NCI-H146 treated with DMSO at 0.1 percent for 48 hours (cell line): ENCODE results near the gene CISH.

Source experiments
- DNase-seq: peaks from one replicate; lab custom pipeline; 2025; ENCODE audit not compliant: unreplicated experiment; lab: John Stamatoyannopoulos, UW

CISH gene

DNA sequence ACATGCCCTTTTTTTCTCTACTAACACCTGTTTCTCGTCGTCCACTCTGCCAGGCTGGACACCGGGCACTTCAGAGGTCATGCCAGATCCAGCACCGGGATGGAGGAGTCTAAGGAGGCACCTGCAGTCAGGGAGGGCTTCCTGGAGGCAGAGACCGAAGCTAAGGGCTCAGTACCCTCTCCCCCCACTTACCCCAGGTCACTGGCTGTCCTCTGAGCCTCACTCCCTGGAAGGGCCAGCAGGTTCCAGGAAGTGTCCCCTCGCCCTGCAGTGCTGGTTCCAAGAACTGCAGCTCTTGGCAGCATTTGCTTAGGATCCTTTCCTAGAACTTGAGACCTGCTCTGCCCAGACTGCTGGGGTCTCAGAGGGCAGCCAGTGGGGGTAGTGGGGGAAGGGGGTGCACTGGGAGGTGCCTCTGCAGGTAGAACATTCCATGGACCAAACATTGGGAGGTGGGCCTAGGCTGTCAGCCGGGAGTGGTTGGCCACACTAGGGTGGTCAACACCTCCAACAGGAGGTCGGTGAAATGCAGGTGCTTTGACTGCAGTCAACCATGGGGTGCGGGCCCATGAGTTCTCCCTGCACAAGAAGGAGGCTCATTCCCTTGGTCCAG lies 11.3 kb downstream of the CISH start:
- no peak for DNase-seq

DNA sequence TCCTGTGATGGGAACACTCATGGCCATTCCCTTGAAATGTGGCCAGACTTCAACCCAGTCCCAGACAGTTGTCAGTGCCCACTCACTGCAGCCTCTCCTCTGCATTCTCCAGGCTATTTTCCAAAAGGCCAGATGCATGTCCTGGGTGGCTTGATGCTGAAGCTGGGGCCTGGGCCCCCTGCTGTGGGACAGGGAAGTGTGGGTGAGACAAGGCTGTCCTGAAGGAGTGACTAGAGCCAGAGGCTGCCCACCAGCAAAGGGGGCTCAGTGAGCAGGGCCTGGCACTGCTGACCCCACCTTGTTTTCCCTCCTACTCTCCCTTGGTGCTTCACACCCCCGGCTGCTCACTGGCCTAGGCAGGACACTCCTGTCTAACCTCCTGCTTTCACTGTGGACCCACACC lies 11.9 kb downstream of the CISH start:
- no peak for DNase-seq

DNA sequence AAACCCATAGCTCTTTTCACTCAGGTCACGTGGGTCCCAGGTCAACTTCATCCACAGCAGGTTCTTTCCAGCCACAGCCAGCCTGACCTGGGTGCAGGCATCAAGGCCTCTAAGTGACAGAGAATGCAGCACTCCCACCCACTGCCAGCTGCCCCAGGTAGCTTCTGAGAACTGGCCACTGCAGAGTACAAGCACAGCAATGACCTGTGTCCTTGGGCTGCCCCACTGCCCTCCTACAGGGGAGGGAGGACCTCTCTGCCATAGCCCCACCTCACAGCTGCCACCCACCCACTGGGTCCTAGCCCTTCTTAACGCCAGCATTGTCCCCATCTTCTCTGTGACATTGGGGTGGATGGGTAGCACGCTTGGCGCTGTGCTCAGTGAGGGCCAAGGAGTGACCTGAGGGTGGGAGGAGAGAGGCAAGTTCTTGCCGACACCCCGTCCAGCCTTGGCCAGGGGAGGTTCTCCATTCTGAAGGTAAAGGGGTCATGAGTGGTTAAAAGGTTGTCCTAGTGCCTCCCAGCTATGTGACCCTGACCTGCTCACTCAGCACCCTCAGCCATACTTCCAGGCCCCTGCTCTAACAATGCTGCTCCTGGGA lies 12.4 kb downstream of the CISH start:
- DNase-seq, result no peak

DNA sequence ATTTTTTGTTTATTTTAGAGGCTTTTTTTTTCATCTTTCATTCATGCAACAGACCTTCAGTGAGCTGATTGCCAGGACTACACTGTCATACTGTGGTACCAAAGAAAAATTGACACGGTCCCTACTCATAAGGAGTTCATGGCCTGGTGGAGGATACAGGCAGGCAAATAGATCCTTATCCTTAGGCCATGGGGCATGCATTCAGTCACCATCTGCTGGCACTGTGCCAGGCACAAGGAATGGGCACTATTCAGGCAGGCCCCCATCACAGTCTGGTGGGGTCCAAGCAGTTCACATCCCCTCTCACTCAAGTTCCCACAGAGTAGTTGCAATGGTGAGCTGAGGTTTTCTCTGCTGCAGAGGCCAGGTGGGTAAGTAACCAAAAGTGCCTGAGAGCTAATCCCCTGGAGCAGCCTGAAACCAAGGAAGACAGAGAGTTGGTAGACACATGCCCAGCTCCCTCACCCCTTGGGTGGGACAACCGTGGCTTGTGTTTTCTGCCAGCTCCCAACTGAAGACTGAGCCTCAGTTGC lies 17.3 kb downstream of the CISH start:
- DNase-seq, result no peak

DNA sequence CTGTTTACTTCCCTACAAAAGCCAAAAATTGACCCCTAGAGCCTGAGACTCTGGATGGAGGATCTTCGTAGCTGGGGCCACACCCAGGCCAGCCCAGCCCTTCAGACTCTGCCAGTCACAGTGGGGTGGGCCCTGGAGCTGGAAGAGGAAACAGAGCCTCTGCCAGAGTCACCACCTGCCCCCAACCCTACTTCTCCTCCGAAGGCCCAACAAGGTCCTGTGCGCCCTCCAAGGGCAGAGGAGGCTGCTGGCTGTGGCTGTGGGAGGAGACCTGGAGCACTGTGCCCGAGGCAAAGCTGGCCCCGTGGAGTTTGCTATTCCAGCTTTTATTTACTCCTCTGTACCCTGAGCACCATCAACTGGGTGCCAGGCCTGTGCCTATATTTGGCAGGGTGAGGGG lies 19.0 kb downstream of the CISH start:
- no peak for DNase-seq

DNA sequence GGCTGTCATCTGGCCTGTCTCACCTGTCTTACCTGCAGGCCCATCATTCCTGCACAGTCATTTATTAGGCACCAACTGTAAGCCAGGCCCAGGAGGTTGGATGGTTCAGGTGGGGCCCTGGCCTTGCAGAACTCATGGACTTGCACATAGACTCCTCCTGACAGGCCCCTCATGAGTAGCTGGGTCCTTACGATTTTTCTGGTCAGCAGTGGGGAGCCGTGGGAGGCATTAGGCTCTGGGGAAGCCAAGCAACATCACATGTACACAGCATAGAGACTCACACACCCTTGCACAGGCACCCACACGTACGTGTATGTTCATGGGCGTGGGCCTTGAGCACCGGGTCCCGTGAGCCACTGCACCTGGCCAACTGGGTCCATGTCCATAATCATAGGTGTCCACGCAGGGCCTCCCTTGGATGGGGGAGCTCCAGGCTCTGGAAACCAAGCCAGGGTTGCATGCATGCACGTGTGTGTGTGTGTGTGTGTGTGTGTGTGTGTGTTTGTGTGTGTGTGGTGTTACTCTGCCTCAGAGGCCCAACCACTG lies 20.3 kb downstream of the CISH start:
- DNase-seq, result no peak

DNA sequence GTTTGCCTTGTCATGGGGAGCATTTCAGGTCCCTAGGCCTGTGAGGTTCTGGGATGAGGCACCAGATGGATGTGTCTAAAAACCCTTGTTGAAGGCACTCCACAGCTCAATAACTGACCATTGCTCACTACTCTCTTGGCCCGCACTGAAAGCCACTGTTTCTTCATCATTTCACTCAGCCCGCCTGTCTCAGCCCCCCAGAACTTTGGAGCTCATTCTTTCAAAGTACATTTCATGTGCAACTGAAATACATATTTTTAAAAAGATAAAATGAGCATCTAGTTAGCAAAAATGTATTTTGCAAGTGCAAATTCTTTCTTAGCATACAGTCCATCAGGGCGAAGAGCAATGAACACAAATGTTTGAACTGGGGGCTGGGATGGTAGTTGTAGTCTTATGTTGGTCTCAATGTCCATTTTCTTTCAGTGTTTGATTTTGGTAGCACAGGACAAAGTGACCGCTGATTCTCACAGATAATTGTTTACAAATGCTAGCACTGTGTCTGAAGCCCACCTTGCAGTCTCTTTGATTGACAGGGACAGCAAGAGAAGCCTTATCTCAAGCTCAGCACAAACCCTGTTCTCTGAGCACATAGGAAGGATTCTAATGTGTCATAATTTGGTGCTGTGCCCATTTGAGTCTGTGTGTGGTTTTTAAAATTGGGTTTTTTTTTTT lies 22.7 kb downstream of the CISH start:
- DNase-seq, result no peak

DNA sequence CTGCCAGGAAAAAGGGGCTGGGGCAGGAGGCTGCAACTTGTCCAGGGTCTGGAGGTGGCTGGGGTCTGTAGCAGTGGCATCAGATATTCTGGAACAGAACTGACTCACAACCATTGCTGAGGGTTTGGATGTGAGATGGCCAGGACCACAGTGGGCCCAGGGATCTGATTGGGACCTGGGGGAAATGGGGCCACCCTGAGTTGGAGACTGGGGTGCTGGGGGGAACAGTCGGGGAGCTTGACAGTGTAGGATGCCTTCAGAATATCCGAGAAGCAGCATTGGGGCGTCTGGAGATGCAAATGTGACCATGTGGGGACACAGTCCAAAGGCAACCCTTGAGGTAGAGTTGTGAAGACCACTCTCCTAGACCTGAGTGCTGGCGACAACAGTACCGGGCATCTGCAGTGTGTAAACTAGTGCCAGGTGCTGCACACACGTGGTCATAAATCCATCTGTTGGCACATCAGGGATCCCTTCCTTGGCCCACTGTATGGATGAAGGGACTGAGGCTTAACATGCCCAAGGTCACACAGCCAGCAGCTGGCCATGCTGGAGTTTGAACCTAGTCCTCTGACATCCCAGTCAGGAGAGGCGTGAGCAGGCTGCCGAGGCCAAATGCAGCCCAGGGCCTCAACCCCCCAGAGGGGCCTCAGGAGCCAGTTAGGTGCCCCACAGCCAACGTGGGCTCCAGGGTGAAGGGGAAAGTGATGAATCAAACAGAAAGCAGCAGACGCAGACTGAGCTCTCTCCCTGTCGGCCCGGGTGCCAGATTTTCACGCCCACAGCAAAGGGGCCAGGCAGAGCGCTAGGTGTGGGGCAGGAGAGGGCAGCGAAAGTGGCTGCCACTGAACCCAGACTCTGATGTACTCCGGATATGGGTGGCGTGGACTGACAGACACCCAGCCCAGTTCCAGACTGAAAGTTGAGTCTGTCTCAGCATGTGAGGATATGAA lies 23.5 kb downstream of the CISH start:
- no peak for DNase-seq

DNA sequence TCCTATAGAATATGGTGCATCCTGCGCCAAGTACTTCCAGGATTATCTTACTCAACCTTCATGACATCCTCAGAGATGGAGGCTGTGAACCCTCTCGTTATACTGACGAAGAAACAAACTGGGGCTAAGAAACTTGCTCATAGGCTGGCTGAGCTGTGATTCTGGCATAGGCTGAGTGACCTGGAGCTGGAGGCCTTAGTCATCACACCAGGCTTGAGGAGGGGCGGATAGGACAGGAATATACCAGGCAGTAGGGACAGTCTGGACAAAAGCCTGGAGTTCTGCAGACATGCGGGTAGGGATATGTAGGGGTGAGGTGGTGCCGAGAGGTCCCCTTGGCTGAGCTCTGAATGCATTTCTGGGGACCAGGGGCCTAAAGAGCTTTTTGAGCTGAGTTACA lies 24.2 kb downstream of the CISH start:
- no peak for DNase-seq

DNA sequence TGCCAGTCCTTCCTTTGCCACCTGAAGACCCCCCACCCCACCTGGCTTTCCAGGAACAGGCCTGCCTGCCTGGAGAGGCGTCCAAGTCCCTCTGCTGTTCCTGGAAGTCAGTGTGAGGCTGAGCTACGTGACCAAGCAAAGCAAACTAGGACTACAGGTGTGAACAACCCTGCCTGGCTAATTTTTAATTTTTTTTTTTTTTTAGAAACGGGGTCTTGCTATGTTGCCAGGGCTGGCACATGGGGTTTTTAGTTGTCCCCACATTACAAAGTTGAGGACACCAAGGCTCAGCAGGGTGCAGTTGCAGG lies 24.9 kb downstream of the CISH start:
- no peak for DNase-seq

DNA sequence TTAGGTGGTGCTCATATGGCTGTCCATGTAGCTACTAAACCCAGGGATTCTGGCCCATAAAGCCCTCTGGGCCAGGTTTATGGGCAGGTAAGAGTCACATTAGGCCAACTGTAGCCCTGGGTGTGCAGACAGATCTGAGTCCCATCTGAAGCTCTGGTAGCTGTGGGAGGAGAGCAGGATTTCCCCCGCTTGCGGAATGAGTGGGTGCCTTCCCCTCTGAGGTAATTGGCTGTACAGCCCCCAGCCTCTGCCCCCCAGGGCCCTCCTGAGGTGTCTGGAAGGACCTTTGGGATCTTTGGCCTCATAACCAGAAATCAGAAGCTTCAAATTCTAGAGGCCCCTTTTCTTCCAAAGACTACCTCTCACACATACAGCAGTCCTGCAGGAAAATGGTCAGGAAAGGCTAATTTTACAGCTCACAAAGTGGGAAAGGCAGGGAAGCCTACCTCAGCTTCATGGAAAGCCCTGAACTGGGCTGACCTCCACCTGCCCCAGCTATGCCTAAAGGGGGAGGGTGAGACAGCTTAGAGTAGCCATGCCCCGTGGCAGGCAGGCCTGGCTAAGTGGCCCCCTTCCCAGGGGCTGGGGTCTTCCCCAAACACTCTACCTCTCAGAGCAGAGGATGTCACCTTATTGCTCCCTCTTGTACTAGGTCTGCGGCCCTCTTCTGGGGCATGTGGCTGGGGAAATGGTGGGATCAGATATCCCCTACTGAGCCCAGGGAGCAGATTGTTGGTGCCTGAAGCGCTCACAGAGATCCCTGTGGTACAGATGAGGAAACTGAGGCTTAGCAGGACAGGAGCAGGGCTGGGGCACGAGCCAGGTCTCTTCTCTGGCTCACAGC lies 25.4 kb downstream of the CISH start:
- no peak for DNase-seq

DNA sequence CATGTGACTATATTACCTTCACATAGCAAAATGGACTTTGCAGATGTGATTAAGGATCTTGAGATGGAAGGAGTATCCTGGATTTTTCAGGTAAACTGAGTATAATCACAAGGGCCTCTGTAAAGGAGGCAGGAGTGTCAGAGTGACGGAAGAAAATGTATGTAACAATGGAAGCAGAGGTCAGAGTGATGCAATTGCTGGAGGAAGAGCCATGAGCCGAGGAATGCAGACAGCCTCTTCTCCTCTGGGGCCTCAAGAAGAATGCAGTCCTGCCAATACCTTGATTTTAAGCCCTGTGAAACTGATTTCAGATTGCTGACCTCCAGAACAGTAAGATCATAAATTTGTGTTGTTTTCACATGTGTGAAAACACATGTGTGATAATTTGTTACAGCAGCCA lies 27.2 kb downstream of the CISH start:
- DNase-seq, result no peak

DNA sequence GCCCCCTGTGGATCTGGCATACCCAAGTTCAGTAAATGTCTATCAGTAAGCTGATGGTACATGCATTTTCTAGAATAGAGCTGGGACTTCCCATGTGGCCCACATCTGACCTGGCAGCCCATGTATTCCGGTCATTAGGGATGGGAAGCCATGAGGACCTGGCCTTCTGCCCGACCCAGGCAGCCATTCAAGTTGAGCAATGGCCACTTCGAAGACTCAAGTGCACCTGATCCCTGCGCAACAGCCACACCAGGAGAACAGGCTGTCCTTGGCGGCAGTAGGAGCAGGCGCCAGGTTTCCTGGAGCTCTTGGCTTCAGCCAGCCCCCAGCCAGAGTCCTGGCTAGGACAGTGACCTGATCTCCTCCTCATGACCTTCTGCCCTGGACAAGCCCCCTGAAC lies 27.7 kb downstream of the CISH start:
- DNase-seq, result no peak

DNA sequence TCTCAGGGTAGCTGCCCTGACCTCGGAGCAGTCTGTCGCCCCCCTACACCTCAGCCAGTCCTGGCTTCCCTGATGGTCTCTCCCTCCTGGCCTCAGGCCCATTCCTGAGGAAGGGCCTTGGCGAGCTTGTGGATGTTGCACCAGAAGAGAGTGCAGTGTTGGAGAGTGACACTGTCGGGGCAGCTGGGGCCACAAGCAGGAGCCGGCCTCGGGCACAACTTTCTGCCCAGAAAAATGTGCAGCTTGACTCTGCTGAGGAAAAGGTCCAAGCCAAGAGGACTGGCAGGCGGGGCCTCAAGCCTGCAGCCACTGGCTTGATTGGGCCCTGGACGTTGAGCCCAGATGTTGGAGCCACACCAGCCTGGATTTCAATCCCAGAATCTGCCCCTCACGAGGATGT lies 29.5 kb downstream of the CISH start:
- no peak for DNase-seq

DNA sequence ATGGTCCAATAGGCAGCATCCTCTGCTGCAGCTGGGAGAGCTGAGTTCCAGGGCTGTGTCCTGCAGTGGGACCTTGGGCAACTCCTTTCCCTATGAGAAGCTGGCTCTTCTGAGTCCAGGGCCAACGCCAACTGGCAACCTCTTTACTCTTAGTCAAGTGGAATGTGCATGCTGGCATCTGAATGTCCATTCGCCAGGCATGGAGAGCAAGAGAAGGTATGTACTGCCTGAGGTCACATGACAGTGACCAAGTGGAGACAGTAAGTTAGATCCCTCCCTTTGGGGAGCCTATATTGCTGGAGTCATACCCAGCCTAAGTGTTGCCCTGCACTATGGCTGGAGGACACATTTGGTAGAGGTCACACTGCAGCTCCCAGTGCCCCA lies 30.1 kb downstream of the CISH start:
- DNase-seq, result no peak

DNA sequence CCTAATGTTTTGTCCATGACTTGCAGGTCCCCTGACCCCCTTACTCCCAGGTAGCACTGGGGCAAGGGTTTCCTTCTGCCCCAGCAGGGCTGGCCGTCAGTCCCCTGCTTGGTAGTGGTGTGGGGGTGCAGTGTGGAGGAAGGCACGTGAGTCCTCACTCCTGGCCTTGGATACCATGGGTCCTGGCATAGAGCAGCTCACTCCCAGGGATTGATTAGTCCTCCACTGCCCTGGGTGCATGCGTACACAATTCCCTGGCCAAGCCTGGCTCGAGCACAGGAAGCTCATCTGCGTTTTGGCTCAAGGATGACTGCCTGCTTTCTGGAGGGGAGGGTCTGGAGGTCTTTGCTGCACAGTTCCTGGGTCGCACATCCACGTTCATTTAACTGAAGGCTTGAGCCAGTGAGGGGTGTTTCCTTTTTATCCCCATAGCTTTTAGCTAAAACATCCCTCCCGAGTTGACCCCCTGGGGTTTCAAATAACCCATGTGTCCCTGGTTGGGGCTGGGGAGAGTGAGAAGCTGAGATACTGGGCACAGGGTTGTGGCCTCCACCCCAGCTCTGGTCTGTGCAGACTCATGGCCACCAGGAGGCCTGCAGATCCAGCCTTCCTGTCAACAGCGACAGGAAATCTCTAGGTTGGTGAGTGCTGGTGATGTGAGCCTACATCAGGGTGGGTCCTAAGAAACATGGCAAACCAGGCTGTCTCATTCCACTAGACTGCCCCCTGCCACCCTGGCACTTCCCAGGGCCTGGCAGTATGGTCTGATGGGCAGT lies 30.7 kb downstream of the CISH start:
- no peak for DNase-seq

DNA sequence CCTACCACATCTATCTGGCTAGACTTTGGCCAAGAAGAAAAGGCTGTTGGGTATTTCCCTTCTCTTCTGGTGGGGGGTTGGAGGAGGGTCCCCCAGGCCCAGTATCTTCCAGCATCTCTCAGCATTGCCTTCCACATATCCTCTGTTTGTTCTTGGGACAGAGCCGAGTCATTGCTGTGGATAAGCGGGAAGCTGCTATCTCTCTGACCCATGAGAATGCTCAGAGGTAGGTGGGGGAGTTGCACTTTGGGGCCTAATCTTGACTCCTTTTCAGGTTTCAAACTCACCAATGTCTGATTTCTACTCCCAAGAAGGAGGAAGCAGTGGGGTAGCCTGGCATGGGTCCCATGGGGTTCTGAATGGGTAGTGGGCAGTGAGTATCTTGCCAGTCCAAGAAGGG lies 34.2 kb downstream of the CISH start:
- DNase-seq, result no peak

DNA sequence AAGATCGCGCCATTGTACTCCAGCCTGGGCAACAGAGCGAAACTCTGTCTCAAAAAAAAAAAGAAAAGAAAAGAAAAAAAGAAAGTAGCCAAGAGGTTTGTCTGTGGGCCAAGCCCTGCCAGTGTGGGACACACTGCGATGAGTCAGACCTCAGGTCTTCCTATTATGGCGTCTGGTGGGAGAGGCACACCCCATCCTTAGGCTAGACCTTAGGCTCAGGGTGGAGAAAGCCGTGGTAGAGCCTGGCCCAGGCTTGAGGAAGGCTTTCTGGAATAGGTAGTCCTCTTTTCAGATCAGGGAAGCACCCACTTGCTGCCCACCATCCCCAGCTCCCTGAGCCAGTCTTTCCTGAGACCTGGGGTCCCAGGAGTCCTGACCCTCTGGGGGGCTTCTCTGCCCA lies 36.2 kb downstream of the CISH start:
- no peak for DNase-seq

DNA sequence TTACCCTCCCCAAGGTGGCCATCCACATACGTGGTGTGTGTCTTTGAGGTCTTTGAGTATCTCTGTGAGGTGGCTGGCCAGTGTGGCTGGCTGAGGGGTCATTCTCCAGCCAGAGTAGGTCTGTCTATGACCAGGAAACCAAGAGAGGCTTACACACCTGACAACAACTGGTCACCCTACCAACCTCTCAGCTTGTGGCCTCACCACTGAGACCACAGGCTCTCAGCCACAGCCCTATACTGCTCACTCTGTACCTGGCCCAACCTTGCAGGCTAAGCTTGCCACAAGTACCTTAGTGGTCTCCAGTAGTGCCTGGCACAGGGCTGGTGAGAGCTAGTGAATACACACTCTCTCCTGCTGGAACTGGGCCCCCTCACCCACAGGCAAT lies 37.1 kb downstream of the CISH start:
- no peak for DNase-seq
